ENCODE measurements around the gene ITIH2. TPM values are rescaled to one million over a fixed set of nuclear protein-coding genes. Genes with fewer than 3 reads are reported as not detected.
"Not testable (repeated sequence)": the region's sequence is repeated elsewhere in the genome, so short reads cannot be mapped to it uniquely, and the experiment has no call there.

Gene ITIH2
- total RNA-seq, 2 donors from 2014 or later = not detected

DNA sequence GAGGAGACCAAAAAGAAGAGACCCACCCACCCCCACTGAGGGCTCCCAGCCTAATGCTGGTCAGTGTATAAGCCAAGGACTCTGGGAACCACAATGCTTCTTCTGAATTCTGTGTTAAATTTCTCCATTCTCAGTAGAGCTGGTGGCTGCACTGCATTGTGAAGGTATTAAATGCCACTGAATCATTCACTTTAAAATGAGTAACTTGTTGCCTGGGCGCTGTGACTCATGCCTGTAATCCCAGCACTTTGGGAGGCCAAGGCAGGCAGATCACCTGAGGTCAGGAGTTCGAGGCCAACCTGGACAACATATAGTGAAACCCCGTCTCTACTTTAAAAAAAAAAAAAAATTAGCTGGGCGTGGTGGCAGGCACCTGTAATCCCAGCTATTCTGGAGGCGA lies 23.0 kb upstream of the ITIH2 start:
- H3K9me3 Mint-ChIP-seq; H3K36me3 Mint-ChIP-seq (ENCODE audit: insufficient read depth in 2 of 2); H3K4me3 Mint-ChIP-seq; H3K27me3 Mint-ChIP-seq (ENCODE audit: low read depth); H3K27ac Mint-ChIP-seq; H3K4me1 Mint-ChIP-seq (ENCODE audit: low read depth): not testable (repeated sequence)
- ATAC-seq (replicated peaks in 1 of 2) = peak in 1 of 2 donors; percentile 33
- peak in 1 of 2 donors; percentile 4 for DNase-seq

DNA sequence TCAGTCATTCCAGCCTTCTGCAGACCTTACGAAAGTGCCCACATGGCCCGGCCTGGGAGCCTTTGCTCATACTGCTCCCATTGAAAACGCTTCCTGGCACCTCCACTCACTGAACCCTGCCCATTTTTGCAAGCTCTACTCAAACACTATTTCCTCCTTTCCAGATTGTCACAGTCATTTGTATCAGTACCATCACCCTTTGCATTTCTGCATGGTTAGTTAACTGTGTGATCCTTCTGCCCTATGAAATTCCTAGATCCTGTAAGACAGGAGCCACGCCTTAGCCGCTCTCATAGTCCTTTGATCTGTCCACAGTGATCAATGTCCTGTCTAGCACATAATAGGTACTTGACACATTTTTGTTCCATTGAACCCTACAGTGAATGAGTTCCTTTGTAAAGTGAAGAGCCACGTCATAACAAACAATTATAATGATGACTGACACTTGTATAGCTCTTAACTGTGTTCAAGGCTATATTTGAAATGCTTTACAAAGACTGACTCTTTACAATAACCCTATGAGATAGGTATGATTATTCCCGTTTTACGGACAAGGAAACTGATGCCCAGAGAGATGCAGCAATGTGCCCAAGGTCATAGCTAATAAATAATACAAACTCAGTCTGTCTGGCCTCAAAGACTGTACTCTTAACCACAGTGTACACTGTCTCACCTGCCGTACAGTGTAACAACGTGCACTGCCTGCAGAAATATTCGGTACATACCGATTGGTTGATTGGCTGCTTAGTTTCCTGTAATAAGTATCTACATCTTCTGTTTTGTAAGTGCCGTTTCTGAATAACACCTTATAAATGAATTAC lies 16.6 kb upstream of the ITIH2 start:
- no peak for DNase-seq
- H3K4me3 Mint-ChIP-seq = peak overlapping the region in 1 of 2 donors; percentile 59
- H3K27ac Mint-ChIP-seq = peak overlapping the region; percentile 17
- ATAC-seq (replicated peaks in 1 of 2) = no peak
- H3K36me3 Mint-ChIP-seq (ENCODE audit: insufficient read depth in 2 of 2) = peaks cover 7 to 12% of the 10 kb centered on the region in 2 donors
- H3K27me3 Mint-ChIP-seq (ENCODE audit: low read depth) = no peaks in the 10 kb centered on the region
- peaks cover 21% of the 10 kb centered on the region for H3K4me1 Mint-ChIP-seq (ENCODE audit: low read depth)
- peaks cover 7 to 10% of the 10 kb centered on the region in 2 donors for H3K9me3 Mint-ChIP-seq

DNA sequence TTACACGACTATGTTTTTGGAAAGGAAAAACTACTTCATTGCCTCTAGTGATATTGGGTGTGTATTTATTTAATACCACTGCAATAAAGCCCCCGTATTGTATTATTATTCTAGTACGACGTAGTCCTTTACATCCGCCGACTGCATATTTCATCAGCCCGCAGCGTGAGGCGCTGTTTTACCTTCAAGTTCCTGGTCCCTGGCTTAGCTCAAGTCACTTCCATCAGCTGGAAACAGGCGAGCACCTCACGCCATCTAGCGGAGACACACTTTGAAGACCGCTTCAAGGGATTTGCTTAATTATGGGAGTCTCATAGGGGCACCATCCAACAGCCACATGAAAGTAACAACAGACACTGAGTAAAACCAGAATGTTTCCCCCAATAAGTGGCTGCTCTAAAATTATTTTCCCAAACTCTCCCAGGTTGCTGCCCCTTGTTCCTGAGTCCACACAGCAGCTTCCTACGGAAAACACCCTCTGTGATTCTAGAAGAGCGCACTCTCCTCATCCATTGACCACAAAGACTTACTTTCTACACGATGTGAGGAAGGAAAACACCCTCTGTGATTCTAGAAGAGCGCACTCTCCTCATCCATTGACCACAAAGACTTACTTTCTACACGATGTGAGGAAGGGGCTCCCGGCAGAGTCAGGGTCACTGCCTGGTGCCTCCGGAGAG lies 15.7 kb upstream of the ITIH2 start:
- H3K36me3 Mint-ChIP-seq (ENCODE audit: insufficient read depth in 2 of 2) = peaks cover 8 to 13% of the 10 kb centered on the region in 2 donors
- no peaks in the 10 kb centered on the region for H3K27me3 Mint-ChIP-seq (ENCODE audit: low read depth)
- peaks cover 23% of the 10 kb centered on the region for H3K4me1 Mint-ChIP-seq (ENCODE audit: low read depth)
- peak; percentile 91 to 93 for ATAC-seq (replicated peaks in 1 of 2)
- peak; percentile 78 to 81 for DNase-seq
- peak overlapping the region; percentile 17 for H3K27ac Mint-ChIP-seq
- peaks cover 7 to 11% of the 10 kb centered on the region in 2 donors for H3K9me3 Mint-ChIP-seq
- peak overlapping the region; percentile 37 to 59 for H3K4me3 Mint-ChIP-seq

DNA sequence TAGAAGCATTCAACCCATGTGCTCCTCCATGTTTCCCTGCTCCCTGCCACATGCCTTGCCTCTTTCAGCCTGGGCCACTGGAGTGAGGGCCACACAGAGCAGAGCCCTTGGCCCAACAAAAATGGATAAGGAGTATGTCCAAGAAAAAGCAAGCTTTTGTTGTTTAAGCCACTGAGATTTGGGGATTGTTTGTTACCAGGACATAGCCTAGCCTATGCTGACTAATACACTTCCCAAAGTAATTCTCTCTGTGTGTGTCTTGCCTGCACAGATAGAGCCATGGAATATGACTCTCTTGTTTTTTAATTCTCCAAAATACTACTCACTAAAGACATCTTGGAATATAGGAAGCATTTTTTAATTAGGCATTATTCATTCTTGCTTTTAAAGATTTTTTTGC lies 13.5 kb upstream of the ITIH2 start:
- DNase-seq (no peak), ATAC-seq (replicated peaks in 1 of 2) (no peak)
- H3K4me3 Mint-ChIP-seq = no peak overlapping the region
- no peaks in the 10 kb centered on the region for H3K27me3 Mint-ChIP-seq (ENCODE audit: low read depth)
- H3K36me3 Mint-ChIP-seq (ENCODE audit: insufficient read depth in 2 of 2) = peaks cover 15 to 20% of the 10 kb centered on the region in 2 donors
- H3K27ac Mint-ChIP-seq = no peak overlapping the region
- peaks cover 11 to 17% of the 10 kb centered on the region in 2 donors for H3K9me3 Mint-ChIP-seq
- H3K4me1 Mint-ChIP-seq (ENCODE audit: low read depth) = peaks cover 23% of the 10 kb centered on the region

DNA sequence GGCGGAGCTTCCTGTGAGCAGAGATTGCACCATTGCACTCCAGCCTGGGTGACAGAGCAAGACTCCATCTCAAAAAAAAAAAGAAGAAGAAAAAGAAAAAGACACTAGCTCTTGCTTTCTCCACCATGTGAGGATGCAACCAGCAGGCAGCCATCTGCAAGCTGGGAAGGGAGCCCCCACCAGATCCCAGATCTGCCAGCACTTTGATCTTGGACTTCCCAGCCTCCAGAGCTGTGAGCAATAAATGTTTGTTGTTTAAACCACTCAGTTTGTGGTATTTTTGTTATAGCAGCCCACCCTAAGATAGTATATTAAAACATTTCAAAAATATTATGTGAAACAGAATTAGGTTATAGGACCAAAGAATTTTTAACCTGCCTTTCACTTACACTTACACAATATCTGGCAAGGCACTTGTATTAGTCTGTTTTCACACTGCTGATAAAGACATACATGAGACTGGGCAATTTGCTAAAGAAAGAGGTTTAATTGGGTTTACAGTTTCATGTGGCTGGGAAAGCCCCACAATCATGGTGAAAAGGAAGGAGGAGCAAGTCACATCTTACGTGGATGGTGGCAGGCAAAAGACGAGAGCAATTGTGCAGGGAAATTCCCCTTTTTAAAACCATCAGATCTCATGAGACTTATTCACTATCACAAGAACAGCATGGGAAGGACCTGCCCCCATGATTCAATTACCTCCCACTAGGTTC lies 12.1 kb upstream of the ITIH2 start:
- not testable (repeated sequence) for H3K4me3 Mint-ChIP-seq; H3K27ac Mint-ChIP-seq; H3K27me3 Mint-ChIP-seq (ENCODE audit: low read depth)
- H3K4me1 Mint-ChIP-seq (ENCODE audit: low read depth) = peaks cover 23% of the 10 kb centered on the region
- H3K9me3 Mint-ChIP-seq = peaks cover 11 to 17% of the 10 kb centered on the region in 2 donors
- H3K36me3 Mint-ChIP-seq (ENCODE audit: insufficient read depth in 2 of 2) = peaks cover 15 to 20% of the 10 kb centered on the region in 2 donors
- ATAC-seq (replicated peaks in 1 of 2) = peak; percentile 35 to 47
- DNase-seq = peak; percentile 20 to 23

- peaks cover 11 to 17% of the 10 kb centered on the region in 2 donors for H3K9me3 Mint-ChIP-seq
- peaks cover 15 to 20% of the 10 kb centered on the region in 2 donors for H3K36me3 Mint-ChIP-seq (ENCODE audit: insufficient read depth in 2 of 2)
- H3K27ac Mint-ChIP-seq; H3K27me3 Mint-ChIP-seq (ENCODE audit: low read depth); H3K4me3 Mint-ChIP-seq; ATAC-seq (replicated peaks in 1 of 2); DNase-seq: not testable (repeated sequence)
- peaks cover 19% of the 10 kb centered on the region for H3K4me1 Mint-ChIP-seq (ENCODE audit: low read depth)
Measured at GRCh38 chr10:7692368-7692767, 10.7 kb upstream of the ITIH2 start.

DNA sequence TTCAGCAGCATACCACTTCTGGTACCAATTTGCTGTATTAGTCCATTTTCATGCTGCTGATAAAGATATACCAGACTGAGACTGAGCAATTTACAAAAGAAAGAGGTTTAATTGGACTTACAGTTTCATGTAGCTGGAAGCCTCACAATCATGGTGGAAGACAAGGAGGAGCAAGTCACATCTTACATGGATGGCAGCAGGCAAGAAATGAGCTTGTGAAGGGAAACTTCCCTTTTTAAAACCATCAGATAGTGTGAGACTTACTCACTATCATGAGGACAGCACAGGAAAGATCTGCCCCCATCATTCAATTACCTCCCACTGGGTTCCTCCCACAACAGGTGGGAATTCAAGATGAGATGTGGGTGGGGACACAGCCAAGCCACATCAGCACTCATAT lies 9.9 kb upstream of the ITIH2 start:
- not testable (repeated sequence) for H3K27ac Mint-ChIP-seq; H3K27me3 Mint-ChIP-seq (ENCODE audit: low read depth); H3K4me3 Mint-ChIP-seq; ATAC-seq (replicated peaks in 1 of 2); DNase-seq
- Mint-ChIP-seq H3K9me3 (peaks cover 11 to 17% of the 10 kb centered on the region in 2 donors), H3K36me3 (ENCODE audit: insufficient read depth in 2 of 2) (peaks cover 15 to 20% of the 10 kb centered on the region in 2 donors), H3K4me1 (ENCODE audit: low read depth) (peaks cover 14% of the 10 kb centered on the region)

DNA sequence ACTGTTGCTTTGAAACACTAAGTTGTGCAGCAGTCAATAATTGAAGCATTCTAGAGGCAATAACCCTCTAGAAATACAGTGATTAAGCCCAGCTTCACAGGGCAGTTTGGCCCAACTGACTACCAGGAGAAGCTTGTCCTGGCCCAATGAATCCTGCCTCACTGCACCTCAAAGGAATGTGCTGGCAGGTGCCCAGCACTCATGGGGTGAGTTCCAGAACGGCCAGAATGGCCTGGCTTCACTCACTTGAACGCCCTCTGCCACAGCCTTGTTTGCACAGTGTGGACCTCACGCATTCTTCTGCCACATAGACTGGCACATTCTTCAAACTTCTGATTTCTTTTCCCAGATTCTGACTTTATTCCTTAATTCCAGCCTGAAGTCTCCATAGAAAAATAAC lies 6.6 kb upstream of the ITIH2 start:
- peaks cover 13% of the 10 kb centered on the region for H3K27me3 Mint-ChIP-seq (ENCODE audit: low read depth)
- DNase-seq (no peak), ATAC-seq (replicated peaks in 1 of 2) (no peak)
- no peak overlapping the region for H3K27ac Mint-ChIP-seq
- H3K4me1 Mint-ChIP-seq (ENCODE audit: low read depth) = peaks cover 3% of the 10 kb centered on the region
- no peak overlapping the region for H3K4me3 Mint-ChIP-seq
- peaks cover 7 to 8% of the 10 kb centered on the region in 2 donors for H3K36me3 Mint-ChIP-seq (ENCODE audit: insufficient read depth in 2 of 2)
- peaks cover 4 to 7% of the 10 kb centered on the region in 2 donors for H3K9me3 Mint-ChIP-seq

- H3K4me3 Mint-ChIP-seq = no peak overlapping the region
- H3K27me3 Mint-ChIP-seq (ENCODE audit: low read depth) = peaks cover 18% of the 10 kb centered on the region
- ATAC-seq (replicated peaks in 1 of 2) = no peak
- H3K36me3 Mint-ChIP-seq (ENCODE audit: insufficient read depth in 2 of 2) = peaks cover 7% of the 10 kb centered on the region in 2 donors
- no peak overlapping the region for H3K27ac Mint-ChIP-seq
- peaks cover 3 to 6% of the 10 kb centered on the region in 2 donors for H3K9me3 Mint-ChIP-seq
- no peaks in the 10 kb centered on the region for H3K4me1 Mint-ChIP-seq (ENCODE audit: low read depth)
- DNase-seq = no peak
Measured at GRCh38 chr10:7697426-7697825, 5.7 kb upstream of the ITIH2 start.

DNA sequence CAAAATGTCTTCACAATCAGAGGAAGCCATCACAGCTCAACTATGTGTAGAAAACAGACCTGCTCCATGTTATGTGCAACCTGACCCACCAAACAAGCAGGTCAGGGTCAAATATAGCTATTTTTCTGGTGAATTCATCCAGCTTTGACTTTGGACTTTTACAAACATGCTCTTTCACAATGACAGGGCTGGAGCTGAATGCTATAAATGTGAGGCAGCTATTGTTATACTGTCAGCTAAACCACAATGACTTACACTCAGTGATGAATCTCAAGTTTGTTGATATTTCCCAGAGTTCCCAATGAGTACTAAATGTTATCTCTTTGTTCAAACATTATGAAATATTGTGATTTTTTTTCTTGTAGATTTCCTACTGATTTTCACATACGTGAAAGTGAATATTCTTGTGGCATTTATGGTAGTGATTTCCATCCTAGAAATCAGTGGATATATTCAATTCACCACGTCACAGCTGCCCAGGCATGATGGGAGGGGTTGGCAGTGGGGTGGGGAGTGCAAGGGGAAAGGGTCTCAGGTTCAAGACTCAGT lies 2.5 kb upstream of the ITIH2 start:
- Mint-ChIP-seq H3K4me1 (ENCODE audit: low read depth) (no peaks in the 10 kb centered on the region), H3K9me3 (no peaks in the 10 kb centered on the region), H3K27ac (no peak overlapping the region), H3K4me3 (no peak overlapping the region), H3K36me3 (ENCODE audit: insufficient read depth in 2 of 2) (no peaks in the 10 kb centered on the region), H3K27me3 (ENCODE audit: low read depth) (peaks cover 34% of the 10 kb centered on the region)
- ATAC-seq (replicated peaks in 1 of 2) (no peak), DNase-seq (no peak)

DNA sequence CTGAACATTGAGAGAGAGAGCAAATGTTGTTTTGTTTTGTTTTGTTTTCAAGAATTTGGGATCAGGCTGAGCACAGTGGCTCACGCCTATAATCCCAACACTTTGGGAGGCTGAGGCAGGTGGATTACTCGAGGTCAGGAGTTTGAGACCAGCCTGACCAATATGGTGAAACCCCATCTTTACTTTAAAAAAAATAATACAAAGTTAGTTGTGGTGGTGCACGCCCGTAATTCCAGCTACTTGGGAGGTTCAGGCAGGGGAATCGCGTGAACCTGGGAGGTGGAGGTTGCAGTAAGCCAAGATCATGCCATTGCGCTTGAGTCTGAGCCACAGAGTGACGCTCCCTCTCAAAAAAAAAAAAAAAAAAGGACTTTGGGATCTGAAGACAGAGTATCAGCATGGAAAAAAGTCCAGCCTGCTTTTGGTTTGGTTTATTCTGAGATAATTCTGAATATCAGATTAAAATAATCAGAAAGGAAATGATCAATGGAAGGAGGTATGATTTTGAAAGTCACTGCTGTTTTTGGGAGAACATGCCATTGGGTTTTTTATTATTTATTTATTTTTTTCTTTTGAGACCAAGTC lies 1.9 kb upstream of the ITIH2 start:
- ATAC-seq (replicated peaks in 1 of 2) (no peak), DNase-seq (no peak)
- Mint-ChIP-seq H3K4me1 (ENCODE audit: low read depth) (no peaks in the 10 kb centered on the region), H3K36me3 (ENCODE audit: insufficient read depth in 2 of 2) (no peaks in the 10 kb centered on the region), H3K4me3 (no peak overlapping the region), H3K27ac (no peak overlapping the region), H3K9me3 (no peaks in the 10 kb centered on the region), H3K27me3 (ENCODE audit: low read depth) (peaks cover 37% of the 10 kb centered on the region)

DNA sequence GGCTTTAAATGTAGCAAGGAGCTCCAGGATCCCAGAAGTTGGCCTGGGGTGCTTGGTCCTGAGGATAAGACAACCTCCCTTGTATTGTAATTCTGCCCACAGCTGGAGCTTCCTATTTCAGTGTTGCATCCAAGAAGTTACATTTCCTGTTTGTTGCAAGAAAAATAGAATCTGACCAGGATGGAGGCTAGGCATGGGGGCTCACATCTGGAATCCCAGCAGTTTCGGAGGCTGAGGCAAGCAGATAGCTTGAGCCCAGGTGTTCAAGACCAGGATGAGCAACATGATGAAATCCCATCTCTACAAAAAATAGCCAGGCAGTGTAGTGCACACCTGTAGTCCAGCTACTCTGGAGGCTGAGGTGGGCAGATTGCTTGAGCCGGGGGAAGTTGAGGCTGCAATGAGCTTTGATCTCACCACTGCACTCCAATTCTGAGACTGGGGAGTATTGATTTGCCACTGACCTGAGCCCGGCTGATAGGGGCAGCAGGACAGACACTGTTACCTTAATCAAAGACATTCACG lies 766 bp upstream of the ITIH2 start:
- Mint-ChIP-seq H3K27me3 (ENCODE audit: low read depth) (peaks cover 44% of the 10 kb centered on the region), H3K4me1 (ENCODE audit: low read depth) (peaks cover 5% of the 10 kb centered on the region), H3K4me3 (no peak overlapping the region), H3K9me3 (no peaks in the 10 kb centered on the region), H3K36me3 (ENCODE audit: insufficient read depth in 2 of 2) (no peaks in the 10 kb centered on the region), H3K27ac (no peak overlapping the region)
- ATAC-seq (replicated peaks in 1 of 2) = no peak
- no peak for DNase-seq

All from activated T-cell treated with anti-CD3 and anti-CD28 coated beads, Interleukin-2, amount 50 U/mL, for 72 hours (primary cell).